PFSK-1 (cell line): ENCODE results near the gene JAKMIP2.

Experiments used
- POLR2AphosphoS5 ChIP-seq: IDR thresholded peaks from 2 replicates; pipeline ENCODE4 v1.6.1; 2012; ENCODE audit warnings: low read depth, mild to moderate bottlenecking, control low read depth, low read length, moderate library complexity
- SIN3A ChIP-seq: IDR thresholded peaks from 2 replicates; pipeline ENCODE4 v1.6.1; 2012; ENCODE audit warnings: mild to moderate bottlenecking, low read length, moderate library complexity, borderline replicate concordance; ENCODE audit not compliant: insufficient read depth

- TF ChIP-seq POLR2AphosphoS5 (no peak), SIN3A (no peak)
These were observed 9.4 kb downstream of the JAKMIP2 start for GRCh38 chr5:147773139-147773538.
